HG02571 (cell line): ENCODE data around the gene ZNF343.
A peak's percentile ranks its signal among the peaks of the same experiment; 100 is the strongest.
"Not testable (repeated sequence)": the region's sequence is repeated elsewhere in the genome, so short reads cannot be mapped to it uniquely, and the experiment has no call there.

Experiments
- ATAC-seq: cut with Tn5 transposase; IDR thresholded peaks from one replicate; pipeline ENCODE4 v1.9.1; 2021; ENCODE audit warnings: mild to moderate bottlenecking, moderate library complexity; ENCODE audit not compliant: unreplicated experiment

ZNF343 gene

DNA sequence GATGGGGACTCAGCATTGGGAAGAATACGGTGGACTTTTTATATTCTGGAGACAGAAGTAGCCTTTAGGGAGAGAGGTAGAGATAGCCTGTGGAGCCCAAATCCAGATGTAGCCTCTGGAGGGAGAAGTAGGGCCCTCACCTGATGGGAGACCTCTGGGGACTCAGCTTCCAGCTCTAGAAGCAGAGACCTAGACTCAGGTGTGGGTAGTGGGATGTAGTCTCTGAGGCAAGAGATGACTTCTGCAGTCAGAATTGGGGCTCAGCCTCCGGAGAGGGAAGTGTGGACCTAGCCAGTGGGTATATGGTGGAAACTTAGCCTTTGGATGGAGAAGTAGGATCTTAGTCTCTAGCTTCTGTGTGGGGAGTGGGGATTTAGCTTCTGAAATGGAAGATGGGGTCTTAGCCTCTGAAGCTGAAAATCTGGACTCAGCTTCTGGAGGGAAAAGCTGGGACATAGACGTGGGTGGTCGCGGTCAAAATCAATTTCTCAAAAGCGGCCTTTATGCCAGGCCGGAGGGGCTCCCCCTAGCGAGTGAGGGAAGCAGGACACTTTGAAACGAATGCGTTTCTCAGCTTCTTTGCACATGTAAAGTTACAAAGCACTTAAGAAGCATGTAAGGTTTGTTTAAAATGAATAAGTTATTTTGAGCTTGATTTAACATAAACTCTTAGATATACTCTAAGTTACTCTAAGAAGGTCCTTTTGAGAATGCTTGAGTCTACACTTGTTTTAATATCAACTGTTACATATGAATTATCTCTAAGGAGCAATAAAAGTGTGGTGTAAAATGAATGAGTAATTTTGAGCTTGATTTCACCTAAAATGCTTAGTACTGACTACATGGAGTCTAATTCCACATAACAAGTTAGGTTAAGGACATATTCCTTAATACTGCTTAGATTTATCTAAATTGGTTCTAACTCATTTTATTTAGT is 12.9 kb upstream of the ZNF343 start:
- ATAC-seq = no peak

DNA sequence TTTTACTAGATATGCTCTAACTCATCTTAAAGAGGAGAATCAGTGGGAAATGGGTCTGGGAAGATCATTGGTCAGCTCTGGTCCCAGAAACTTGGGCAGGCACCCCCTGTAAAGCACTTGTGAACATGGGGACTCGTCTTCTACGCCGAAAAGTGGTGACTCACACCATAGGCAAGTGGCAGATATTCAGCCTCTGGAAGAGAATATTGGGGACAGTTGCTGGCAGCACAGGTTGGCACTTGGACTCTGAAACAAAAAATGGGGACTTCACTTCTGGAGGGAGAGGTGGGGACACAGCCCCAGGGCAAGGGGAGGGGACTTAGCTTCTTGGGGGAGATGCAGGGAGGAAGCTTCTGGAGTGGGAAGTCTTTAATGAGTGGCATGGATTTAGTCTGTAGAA is 11.9 kb upstream of the ZNF343 start:
- ATAC-seq = no peak

DNA sequence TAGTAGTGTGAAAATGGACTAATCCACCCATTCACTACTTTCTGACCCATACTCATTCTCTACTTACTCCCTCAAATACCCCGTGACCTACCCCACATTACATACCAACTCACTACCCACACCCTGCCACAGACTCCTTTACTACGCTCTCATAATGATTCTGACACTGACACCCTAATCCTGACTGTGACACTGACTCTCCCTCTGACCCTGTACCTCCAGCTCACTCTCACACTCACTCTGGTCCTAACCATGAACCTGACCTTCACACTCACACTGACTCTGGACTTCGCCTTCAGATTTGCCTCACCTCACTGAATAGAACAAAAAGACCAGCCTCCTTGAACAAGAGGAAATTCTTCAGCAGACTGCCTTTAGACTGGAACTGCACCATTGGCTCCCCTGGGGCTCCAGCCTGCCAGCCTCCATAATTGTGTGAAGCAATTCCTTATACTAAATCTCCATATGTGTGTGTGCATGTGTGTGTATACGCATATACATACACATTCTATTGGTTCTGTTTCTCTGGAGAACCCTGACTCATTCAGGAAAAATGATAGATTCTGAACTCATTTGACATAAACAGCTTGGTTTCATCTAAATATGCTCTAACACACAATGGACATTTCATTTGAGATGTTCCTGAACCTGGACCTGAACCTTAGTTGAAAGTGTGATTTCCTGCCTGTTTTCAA is 10.5 kb upstream of the ZNF343 start:
- ATAC-seq = no peak

DNA sequence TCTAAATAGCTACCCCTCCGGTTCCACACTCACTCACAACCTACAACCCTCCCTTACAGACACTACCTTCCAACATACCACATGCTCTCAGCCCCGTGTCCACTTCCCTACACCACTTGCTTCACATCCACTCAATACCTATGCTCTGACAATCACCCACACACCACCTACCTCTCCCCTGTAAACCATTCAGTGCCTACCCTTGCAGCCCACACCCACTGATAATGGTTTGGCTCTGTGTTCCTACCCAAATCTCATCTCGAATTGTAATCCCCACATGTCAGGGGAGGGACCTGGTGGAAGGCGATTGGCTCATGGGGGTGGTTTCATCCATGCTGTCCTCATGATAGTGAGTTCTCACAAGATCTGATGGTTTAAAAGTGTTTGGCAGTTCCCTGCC is 9.8 kb upstream of the ZNF343 start:
- no peak for ATAC-seq

DNA sequence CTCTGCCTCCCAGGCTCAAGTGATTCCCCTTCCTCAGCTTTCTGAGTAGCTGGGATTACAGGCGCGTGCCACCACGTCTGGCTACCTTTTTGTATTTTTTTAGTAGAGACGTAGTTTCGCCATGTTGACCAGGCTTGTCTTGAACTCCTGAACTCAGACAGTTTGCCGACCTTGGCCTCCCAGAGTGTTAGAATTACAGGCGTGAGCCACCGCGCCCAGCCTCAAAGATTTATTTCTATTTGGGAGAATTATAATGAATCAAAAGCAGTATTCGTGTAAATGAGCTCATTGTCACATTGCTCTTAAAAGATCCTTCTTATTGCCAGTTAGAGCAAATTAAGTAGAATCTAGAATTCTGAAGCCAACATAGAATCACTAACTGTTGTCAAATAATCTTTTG is 9.4 kb upstream of the ZNF343 start:
- no peak for ATAC-seq

DNA sequence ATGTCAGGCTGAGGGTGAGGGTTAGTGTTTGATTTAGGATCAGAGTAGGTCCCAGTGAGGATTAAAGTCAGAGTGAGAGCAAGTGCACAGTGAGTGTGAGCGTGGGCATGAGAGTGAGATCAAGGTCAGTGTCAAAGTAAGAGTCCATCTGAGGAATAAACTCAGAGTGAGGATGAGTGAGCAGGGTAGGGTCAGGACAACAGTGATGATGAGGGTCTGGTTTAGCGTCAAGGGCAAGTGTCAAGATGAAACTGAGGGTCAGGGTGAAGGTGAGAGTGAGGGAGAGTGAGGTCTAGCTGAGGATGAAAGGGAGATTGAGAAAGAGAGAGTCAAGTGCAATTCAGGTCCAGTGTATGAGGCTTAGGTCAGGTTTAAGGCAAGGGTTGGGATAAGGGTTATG is 7.7 kb upstream of the ZNF343 start:
- ATAC-seq = no peak

DNA sequence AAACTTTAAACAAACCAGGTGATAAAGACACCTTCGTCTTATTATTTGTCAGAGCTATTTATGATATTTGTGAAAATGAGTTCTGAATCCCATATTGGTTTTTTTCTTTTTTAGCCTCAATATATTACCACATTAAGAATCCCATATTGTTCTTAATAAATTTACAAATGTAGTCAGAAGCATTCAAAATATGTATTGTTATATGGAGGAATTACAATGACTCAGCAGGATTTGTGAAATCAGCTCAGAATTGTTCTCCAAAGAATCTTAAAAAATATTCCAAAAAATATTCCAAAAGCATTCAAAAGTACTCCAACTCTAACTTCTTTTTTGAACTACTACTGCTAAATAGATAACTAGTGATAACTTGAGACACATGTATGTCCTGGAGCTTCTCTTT is 6.5 kb upstream of the ZNF343 start:
- no peak for ATAC-seq

DNA sequence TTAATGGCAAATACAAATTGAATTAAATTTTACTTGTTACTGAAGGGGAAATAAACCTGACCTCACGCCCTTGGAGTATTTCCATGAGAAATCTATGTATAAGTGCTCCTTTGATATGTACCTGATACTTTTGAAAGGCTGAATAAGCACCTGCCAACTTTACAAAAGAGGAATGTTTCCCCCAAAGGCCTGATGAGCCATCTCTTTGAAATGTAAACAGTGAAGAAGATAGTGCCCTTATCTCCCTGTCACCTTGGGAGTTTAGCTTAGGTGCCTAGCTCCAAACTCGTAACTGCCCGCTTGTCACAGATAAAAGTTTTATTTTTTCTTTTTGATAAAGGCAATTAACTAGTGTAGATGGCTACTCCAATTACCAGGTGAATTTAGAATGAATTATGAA is 1.1 kb upstream of the ZNF343 start:
- ATAC-seq = no peak

DNA sequence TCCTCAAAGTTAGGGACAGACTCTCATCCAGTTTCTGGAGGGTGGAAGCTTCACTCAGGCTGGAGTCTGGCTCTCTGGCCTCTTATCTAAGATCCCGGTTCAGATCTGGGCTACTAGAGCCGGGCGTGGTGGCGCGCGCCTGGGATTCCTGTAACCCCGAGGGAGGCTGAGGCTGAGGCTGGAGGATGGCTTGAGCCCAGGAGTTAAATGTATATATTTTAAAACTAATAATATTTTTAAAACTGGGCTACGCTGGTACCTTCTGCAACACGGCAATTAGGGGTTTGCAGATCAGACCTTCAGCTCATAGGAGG is 710 bp upstream of the ZNF343 start:
- no peak for ATAC-seq

DNA sequence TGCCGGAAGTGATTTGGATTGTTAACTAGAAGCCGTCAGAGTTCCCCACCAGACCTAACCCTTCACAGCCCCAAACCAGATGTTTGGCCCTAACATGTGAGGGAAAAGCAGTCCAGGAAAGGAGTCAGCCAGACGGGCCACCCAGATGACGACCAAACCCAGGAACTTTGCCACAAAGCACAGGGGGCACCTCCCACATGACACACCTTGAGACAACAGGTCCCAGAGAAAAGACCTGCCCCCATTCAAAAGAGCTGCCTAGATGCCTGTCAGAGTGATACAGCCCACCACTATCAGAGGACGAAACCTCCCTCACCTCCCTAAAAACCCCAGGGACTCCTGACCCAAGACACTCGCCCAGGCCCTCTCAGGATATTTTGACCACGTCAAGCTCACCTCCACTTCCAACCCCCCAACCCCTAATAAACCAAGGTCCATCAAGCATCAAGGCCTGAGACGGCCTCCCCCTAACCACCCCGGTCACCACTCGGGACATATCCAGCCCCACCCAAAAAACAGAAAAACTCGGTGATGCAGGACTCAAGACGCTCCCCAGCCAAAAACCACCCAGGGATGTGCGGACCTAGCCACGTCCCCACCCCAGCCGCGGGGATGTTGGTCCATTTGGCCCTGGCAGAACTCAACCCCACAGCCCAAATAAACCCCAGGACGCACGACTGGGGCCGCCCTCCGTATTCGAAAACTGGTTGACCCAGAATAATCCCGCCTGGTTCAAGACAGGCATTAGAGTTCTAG is 662 bp downstream of the ZNF343 start:
- peak; percentile 11 for ATAC-seq

DNA sequence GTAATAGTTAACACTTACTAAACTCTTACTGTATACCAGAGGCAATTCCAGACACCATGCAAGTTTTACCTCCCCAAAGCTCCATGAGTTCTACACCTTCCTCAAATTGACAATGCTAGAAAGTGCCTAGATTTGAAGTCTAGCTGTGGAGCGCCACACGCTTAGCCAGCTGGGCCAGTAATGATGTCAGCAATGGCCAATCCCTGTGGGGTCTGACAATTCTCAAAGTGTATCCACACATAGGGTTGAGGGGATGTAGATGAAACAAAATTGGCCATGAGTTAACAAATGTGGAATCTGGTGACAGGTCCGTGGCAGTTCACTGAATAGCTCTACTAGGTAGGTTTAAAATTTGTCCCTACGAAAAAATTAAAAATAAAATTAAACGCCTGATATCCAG is 1.3 kb downstream of the ZNF343 start:
- no peak for ATAC-seq

DNA sequence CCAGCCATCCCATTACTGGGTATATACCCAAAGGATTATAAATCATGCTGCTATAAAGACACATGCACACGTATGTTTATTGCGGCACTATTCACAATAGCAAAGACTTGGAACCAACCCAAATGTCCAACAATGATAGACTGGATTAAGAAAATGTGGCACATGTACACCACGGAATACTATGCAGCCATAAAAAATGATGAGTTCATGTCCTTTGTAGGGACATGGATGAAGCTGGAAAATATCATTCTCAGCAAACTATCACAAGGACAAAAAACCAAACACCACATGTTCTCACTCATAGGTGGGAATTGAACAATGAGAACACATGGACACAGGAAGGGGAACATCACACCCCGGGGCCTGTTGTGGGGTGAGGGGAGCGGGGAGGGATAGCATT is 2.3 kb downstream of the ZNF343 start:
- not testable (repeated sequence) for ATAC-seq

DNA sequence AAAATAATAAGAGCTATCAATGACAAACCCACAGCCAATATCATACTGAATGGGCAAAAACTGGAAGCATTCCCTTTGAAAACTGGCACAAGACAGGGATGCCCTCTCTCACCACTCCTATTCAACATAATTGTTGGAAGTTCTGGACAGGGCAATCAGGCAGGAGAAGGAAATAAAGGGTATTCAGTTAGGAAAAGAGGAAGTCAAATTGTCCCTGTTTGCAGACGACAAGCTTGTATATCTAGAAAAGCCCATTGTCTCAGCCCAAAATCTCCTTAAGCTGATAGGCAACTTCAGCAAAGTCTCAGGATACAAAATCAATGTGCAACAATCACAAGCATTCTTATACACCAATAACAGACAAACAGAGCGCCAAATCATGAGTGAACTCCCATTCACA is 3.9 kb downstream of the ZNF343 start:
- not testable (repeated sequence) for ATAC-seq

DNA sequence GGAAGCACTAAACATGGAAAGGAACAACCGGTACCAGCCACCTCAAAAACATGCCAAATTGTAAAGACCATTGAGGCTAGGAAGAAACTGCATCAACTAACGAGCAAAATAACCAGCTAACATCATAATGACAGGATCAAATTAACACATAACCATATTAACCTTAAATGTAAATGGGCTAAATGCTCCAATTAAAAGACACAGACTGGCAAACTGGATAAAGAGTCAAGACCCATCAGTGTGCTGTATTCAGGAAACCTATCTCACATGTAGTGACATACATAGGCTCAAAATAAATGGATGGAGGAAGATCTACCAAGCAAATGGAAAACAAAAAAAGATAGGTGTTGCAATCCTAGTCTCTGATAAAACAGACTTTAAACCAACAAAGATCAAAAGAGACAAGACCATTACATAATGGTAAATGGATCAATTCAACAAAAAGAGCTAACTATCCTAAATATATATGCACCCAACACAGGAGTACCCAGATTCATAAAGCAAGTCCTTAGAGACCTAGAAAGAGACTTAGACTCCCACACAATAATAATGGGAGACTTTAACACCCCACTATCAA is 5.8 kb downstream of the ZNF343 start:
- not testable (repeated sequence) for ATAC-seq

DNA sequence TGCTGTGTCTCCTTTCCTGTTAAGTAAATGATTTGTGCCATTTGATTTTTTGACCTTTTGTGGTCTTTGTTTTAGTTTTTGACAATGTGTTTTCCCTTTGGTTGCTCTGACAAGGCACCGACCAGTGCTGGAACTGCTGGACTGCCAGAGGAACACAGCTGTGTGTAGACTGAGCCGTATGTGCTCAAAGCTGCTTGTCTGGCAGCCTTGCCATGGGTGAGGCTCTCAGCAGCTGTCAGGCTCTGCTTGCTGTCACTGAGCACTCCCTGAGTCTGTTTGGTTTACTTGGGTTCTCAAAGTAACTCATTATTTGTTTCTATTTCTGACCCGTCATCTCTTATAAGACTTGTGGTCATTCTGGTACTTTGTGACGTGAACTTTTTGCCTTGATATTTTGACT is 23.1 kb downstream of the ZNF343 start:
- ATAC-seq = no peak

DNA sequence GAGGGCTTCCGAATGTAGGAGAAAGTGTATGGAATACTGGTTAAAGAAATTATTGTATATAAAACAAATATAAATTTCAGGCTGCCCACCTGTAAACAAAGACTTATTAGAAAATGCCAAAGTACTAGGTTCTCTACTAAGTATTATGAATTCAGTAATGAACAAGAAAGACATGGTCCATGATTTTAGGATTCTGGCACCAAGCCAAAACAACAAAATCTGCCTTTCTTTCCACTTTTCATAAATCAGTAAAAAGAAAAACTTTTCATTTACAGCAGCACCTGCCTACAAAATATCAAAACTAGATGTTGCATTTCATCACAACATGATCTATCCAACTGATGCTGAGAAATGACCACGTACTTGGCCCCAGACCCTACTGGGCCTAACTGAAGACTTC is 23.6 kb downstream of the ZNF343 start:
- no peak for ATAC-seq

DNA sequence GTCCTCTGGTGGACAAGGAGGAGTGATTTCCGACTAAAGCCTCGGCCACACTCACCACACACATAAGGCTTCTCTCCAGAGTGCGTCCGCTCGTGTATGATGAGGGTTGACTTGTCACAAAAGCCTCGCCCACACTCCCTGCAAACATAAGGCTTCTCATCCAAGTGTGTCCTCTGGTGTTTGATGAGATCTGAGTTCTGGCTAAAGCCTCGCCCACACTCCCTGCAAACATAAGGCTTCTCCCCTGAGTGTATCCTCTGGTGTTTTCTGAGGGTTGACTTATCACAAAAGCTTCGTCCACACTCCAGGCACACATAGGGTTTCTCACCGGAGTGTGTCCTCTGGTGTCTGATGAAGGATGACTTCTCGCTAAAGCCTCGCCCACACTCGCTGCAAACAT is 25.2 kb downstream of the ZNF343 start:
- no peak for ATAC-seq

DNA sequence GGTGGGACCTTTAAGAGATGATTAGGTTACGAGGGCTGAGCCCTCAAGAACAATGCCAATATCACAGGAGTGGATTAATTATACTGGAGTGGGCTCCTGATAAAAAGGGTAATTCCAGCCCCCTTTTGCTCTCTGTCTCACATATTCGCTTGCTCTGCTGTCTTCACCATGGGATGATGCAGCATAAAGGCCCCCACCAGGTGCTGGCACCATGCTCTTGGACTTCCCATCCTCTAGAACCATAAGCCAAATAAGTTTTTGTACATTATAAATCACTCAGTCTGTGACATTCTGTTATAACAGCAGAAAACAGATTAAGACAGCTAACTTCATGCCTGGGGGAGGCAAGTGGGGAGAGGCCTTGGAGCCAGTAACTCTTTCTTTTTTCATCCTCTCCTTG is 28.3 kb downstream of the ZNF343 start:
- ATAC-seq = no peak

DNA sequence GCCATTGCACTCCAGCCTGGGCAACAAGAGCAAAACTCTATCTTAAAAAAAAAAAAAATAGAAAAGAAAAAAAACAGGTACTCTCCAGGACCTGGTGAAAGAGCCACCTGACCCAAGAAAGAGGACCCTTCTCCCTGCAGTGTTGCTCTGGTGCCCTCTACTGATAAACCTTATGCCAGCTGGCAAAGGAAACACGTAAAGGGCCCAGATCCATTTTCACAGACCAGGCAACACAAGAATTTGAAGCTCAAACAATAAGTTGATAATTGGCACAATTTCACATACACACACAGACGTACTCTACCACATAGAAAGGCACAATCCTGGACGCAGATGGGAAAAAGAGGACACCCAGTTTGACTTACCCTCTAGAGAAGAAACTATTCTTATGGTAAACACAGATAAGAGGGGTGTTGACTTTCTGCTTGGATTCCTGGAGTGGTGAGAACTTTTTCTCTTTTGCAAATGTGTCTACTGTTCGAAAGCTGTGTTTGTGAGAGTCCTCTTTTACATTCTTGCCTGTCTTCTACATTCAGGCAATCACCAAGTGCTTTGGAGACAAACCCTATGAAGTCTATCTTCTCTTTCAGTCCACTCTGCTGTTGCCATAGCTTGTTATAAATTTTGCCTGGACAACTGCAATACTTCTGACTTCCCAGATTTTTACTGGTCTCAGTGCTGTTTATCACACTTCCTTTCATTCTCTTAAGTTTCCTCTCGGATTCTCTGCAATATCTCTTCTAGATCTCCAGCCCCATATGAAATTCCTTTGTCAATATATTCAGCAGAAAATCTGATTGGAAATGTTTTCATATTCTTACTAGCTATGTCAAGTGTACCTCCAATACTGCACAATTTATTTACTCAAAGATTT is 31.7 kb downstream of the ZNF343 start:
- ATAC-seq = no peak
